ENCODE results near the gene MATR3.
"Not testable (repeated sequence)": the region's sequence is repeated elsewhere in the genome, so short reads cannot be mapped to it uniquely, and the experiment has no call there.

The MATR3 gene

DNA sequence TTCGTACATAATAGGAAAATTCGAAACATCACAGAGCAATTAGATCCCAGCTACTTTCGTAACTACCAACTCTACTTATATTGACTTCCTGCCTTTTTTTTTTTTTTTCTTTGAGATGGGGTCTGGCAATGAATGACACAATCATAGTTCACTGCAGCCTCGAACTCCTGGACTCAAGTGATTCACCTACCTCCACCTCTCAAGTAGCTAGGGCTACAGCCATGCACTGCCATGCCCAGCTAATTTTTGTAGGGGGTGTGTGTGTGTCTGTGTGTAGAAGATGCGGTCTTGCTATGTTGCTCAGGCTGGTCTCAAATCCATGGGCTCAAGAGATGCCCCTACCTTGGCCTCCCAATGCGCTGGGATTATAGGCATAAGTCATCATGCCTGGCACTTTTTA lies 42.3 kb downstream of the MATR3 start:
- H3K9me3 Mint-ChIP-seq = no peaks in the 10 kb centered on the region
- intact Hi-C loops (cut with micrococcal nuclease) = no loop called here
- H3K36me3 Mint-ChIP-seq (ENCODE audit: low read depth) = peaks cover 31% of the 10 kb centered on the region
- no peak overlapping the region for H3K4me3 Mint-ChIP-seq
- H3K4me1 Mint-ChIP-seq (ENCODE audit: low read depth) = peaks cover 1% of the 10 kb centered on the region
- no peak overlapping the region for H3K27ac Mint-ChIP-seq
- no peaks in the 10 kb centered on the region for H3K27me3 Mint-ChIP-seq

GRCh38 chr5:139340051-139340450 lies 46.5 kb downstream of the MATR3 start:
- Mint-ChIP-seq H3K36me3 (ENCODE audit: low read depth) (peaks cover 18% of the 10 kb centered on the region), H3K27ac (no peak overlapping the region), H3K27me3 (no peaks in the 10 kb centered on the region), H3K4me1 (ENCODE audit: low read depth) (peaks cover 34% of the 10 kb centered on the region), H3K9me3 (no peaks in the 10 kb centered on the region), H3K4me3 (no peak overlapping the region)
- intact Hi-C loops (cut with micrococcal nuclease) = loop anchor here (2.0 to 5.0 kb wide), 2 partner anchors 45 to 52 kb away; no protein-coding TSS in a partner anchor

GRCh38 chr5:139341187-139341688 lies 47.7 kb downstream of the MATR3 start:
- H3K9me3 Mint-ChIP-seq = no peaks in the 10 kb centered on the region
- H3K36me3 Mint-ChIP-seq (ENCODE audit: low read depth) = peaks cover 27% of the 10 kb centered on the region
- peak overlapping the region; percentile 97 for H3K4me3 Mint-ChIP-seq
- H3K27me3 Mint-ChIP-seq = no peaks in the 10 kb centered on the region
- intact Hi-C loops (cut with micrococcal nuclease) = loop anchor here (2.0 to 5.0 kb wide), 2 partner anchors 46 to 51 kb away; no protein-coding TSS in a partner anchor
- H3K27ac Mint-ChIP-seq = peak overlapping the region; percentile 96
- peaks cover 43% of the 10 kb centered on the region for H3K4me1 Mint-ChIP-seq (ENCODE audit: low read depth)

DNA sequence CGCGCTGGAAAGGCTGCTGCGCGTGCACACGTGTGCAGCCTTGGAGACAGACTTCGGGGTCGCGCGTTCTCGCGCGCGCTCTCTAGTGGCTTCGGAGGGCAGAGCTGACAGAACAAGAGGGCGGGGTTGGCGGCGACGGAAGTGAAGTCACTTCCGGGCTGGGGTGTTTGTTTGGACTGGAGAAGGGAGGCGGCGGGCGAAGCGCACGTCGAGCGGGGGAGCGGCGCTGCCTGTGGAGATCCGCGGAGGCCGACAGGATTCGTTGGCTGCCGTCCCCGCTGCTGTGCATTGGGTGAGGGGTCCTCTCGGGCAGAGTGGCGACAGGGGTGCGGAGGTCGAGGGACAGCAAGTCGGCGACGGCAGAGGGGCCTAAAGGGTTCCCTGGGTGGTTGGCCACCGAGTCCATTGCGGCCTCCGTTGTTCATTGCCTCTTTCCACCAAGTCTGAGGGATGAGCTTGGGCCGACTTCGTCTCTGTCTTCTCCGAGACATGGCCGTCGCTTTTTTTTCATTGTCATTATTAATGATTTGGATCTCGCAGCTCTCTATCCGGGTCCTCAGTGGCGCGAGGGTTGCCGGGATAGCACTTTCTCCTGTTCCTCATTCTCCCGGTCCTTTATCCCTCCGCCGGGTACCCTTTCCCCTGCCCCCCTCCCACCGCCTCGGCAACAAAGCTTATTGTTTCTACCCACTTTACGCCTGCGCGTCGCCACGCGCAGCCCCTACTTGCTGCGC lies 48.3 kb downstream of the MATR3 start, which contains the start of gene PAIP2:
Gene PAIP2, plus strand, starts transcription at position 166 of the 734 bp plus-strand sequence. CDS start 21,931 bp downstream, outside the sequence.
- Mint-ChIP-seq H3K4me3 (peak within 1 kb of the TSS; percentile 97), H3K27me3 (no peaks in the 10 kb centered on the region), H3K9me3 (no peaks in the 10 kb centered on the region), H3K27ac (peak within 1 kb of the TSS; percentile 96), H3K4me1 (ENCODE audit: low read depth) (peaks cover 48% of the 10 kb centered on the region), H3K36me3 (ENCODE audit: low read depth) (peaks cover 33% of the 10 kb centered on the region)
- intact Hi-C loops (cut with micrococcal nuclease) = loop anchor here (2.0 to 5.0 kb wide), 2 partner anchors 47 to 50 kb away; no protein-coding TSS in a partner anchor

DNA sequence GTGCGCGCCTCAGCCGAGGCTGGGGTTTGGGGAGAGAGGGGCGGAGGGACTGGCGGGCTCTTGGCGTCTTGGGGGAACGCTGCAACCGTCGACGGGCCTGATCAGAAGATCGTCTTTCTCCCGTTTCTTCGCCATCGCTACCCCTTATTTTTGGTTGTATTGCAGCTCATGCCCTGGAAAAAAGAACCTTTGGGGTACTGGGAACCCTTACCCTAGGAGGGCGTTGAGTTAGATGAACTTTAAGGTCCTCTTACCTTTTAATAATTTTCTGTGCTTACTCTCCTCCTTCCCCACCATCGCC lies 48.8 kb downstream of the MATR3 start:
- peaks cover 53% of the 10 kb centered on the region for H3K4me1 Mint-ChIP-seq (ENCODE audit: low read depth)
- H3K27ac Mint-ChIP-seq = peak overlapping the region; percentile 96
- H3K27me3 Mint-ChIP-seq = no peaks in the 10 kb centered on the region
- H3K36me3 Mint-ChIP-seq (ENCODE audit: low read depth) = peaks cover 39% of the 10 kb centered on the region
- no peaks in the 10 kb centered on the region for H3K9me3 Mint-ChIP-seq
- intact Hi-C loops (cut with micrococcal nuclease) = loop anchor here (5.0 kb wide), 1 partner anchor 50 kb away; no protein-coding TSS in a partner anchor
- peak overlapping the region; percentile 97 for H3K4me3 Mint-ChIP-seq

- H3K27me3 Mint-ChIP-seq = no peaks in the 10 kb centered on the region
- no peak overlapping the region for H3K27ac Mint-ChIP-seq
- peaks cover 50% of the 10 kb centered on the region for H3K36me3 Mint-ChIP-seq (ENCODE audit: low read depth)
- intact Hi-C loops (cut with micrococcal nuclease) = loop anchor here (5.0 kb wide), 1 partner anchor 49 kb away; no protein-coding TSS in a partner anchor
- H3K9me3 Mint-ChIP-seq = no peaks in the 10 kb centered on the region
- peak overlapping the region; percentile 6 for H3K4me3 Mint-ChIP-seq
- H3K4me1 Mint-ChIP-seq (ENCODE audit: low read depth) = peaks cover 54% of the 10 kb centered on the region
Measured at GRCh38 chr5:139343476-139343875, 49.9 kb downstream of the MATR3 start.

GRCh38 chr5:139344177-139344576 lies 50.6 kb downstream of the MATR3 start:
- Mint-ChIP-seq H3K27ac (no peak overlapping the region), H3K9me3 (no peaks in the 10 kb centered on the region), H3K4me3 (no peak overlapping the region), H3K4me1 (ENCODE audit: low read depth) (peaks cover 54% of the 10 kb centered on the region), H3K36me3 (ENCODE audit: low read depth) (peaks cover 57% of the 10 kb centered on the region), H3K27me3 (no peaks in the 10 kb centered on the region)
- intact Hi-C loops (cut with micrococcal nuclease) = loop anchor here (5.0 kb wide), 1 partner anchor 48 kb away; no protein-coding TSS in a partner anchor

- H3K27ac Mint-ChIP-seq; H3K27me3 Mint-ChIP-seq; H3K4me3 Mint-ChIP-seq; intact Hi-C loops (cut with micrococcal nuclease); H3K9me3 Mint-ChIP-seq: not testable (repeated sequence)
- Mint-ChIP-seq H3K4me1 (ENCODE audit: low read depth) (peaks cover 54% of the 10 kb centered on the region), H3K36me3 (ENCODE audit: low read depth) (peaks cover 59% of the 10 kb centered on the region)
Measured at GRCh38 chr5:139345442-139345841, 51.9 kb downstream of the MATR3 start.

DNA sequence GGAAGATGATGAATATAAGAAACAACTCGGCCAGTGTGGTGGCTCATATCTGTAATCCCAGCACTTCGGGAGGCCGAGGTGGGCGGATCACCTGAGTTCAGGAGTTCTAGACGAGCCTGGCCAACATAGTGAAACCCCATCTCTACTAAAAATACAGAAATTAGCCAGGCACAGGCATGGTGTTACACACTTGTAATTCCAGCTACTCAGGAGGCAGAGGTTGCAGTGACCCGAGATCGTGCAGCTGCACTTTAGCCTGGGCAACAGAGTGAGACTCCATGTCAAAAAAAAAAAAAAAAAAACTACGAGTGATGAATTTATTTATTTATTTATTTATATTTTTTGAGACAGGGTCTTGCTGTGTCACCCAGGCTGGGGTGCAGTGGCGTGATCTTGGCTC lies 54.3 kb downstream of the MATR3 start:
- H3K9me3 Mint-ChIP-seq; H3K27me3 Mint-ChIP-seq; H3K27ac Mint-ChIP-seq; intact Hi-C loops (cut with micrococcal nuclease); H3K4me3 Mint-ChIP-seq: not testable (repeated sequence)
- H3K4me1 Mint-ChIP-seq (ENCODE audit: low read depth) = peaks cover 42% of the 10 kb centered on the region
- peaks cover 60% of the 10 kb centered on the region for H3K36me3 Mint-ChIP-seq (ENCODE audit: low read depth)

- peaks cover 70% of the 10 kb centered on the region for H3K36me3 Mint-ChIP-seq (ENCODE audit: low read depth)
- no peak overlapping the region for H3K4me3 Mint-ChIP-seq
- no peak overlapping the region for H3K27ac Mint-ChIP-seq
- intact Hi-C loops (cut with micrococcal nuclease) = no loop called here
- H3K9me3 Mint-ChIP-seq = no peaks in the 10 kb centered on the region
- H3K27me3 Mint-ChIP-seq = no peaks in the 10 kb centered on the region
- peaks cover 12% of the 10 kb centered on the region for H3K4me1 Mint-ChIP-seq (ENCODE audit: low read depth)
Measured at GRCh38 chr5:139354186-139354585, 60.6 kb downstream of the MATR3 start.

GRCh38 chr5:139355900-139356299 lies 62.4 kb downstream of the MATR3 start:
- H3K27ac Mint-ChIP-seq; intact Hi-C loops (cut with micrococcal nuclease); H3K27me3 Mint-ChIP-seq; H3K9me3 Mint-ChIP-seq; H3K4me3 Mint-ChIP-seq: not testable (repeated sequence)
- Mint-ChIP-seq H3K36me3 (ENCODE audit: low read depth) (peaks cover 76% of the 10 kb centered on the region), H3K4me1 (ENCODE audit: low read depth) (peaks cover 18% of the 10 kb centered on the region)

GRCh38 chr5:139358064-139358463 lies 64.5 kb downstream of the MATR3 start:
- Mint-ChIP-seq H3K27me3 (no peaks in the 10 kb centered on the region), H3K36me3 (ENCODE audit: low read depth) (peaks cover 63% of the 10 kb centered on the region), H3K9me3 (no peaks in the 10 kb centered on the region), H3K4me1 (ENCODE audit: low read depth) (peaks cover 14% of the 10 kb centered on the region), H3K4me3 (no peak overlapping the region), H3K27ac (no peak overlapping the region)
- intact Hi-C loops (cut with micrococcal nuclease) = no loop called here

DNA sequence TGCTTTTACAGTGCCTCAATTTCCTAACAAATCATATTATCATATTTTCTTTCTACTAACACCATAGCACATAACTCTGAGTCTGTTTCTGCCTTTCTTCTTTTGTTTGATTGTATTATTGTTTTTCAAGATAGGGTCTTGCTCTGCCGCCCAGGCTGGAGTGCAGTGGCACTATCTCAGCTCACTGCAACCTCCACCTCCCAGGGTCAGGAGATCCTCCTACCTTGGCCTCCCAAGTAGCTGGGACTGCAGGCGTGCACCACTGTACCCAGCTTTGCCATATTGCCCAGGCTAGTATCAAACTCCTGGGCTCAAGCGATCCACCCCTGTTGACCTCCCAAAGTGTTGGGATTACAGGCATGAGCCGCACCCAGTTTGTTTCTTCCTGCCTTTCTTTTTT lies 66.8 kb downstream of the MATR3 start:
- H3K4me1 Mint-ChIP-seq (ENCODE audit: low read depth) = peaks cover 6% of the 10 kb centered on the region
- no peak overlapping the region for H3K4me3 Mint-ChIP-seq
- peaks cover 67% of the 10 kb centered on the region for H3K36me3 Mint-ChIP-seq (ENCODE audit: low read depth)
- intact Hi-C loops (cut with micrococcal nuclease) = no loop called here
- no peaks in the 10 kb centered on the region for H3K9me3 Mint-ChIP-seq
- no peaks in the 10 kb centered on the region for H3K27me3 Mint-ChIP-seq
- peak overlapping the region; percentile 6 for H3K27ac Mint-ChIP-seq

DNA sequence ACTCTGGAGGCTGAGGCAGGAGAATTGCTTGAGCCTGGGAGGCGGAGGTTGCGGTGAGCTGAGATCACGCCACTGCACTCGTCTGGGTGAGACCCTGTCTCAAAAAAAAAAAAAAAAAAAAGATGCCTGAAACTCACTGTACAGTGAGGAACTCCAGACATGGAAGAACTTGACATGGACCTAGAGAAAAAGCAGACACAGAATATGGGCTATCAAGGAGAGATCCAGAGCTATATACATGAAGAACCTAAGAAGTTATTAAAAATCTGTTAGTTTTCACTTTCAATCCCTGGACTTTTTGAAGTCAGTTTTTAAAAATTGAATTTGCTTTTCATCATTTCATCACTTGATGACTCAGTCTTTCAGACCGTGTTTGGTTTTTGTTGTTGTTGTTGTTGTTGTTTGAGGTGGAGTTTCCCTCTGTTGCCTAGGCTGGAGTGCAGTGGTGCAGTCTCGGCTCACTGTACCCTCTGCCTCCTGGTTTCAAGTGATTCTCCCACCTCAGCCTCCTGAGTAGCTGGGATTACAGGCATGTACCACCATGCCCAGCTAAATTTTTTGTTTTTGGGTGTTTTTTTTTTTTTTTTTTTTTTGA lies 68.4 kb downstream of the MATR3 start:
- intact Hi-C loops (cut with micrococcal nuclease) = no loop called here
- Mint-ChIP-seq H3K27ac (no peak overlapping the region), H3K36me3 (ENCODE audit: low read depth) (peaks cover 70% of the 10 kb centered on the region)

More for the DNA sequence above, 68.4 kb downstream of the MATR3 start:
- H3K9me3 Mint-ChIP-seq = no peaks in the 10 kb centered on the region
- no peaks in the 10 kb centered on the region for H3K27me3 Mint-ChIP-seq
- no peak overlapping the region for H3K4me3 Mint-ChIP-seq
- H3K4me1 Mint-ChIP-seq (ENCODE audit: low read depth) = peaks cover 6% of the 10 kb centered on the region

Measured in dendritic cell treated with granulocyte-macrophage colony-stimulating factor and Interleukin-4, amounts not matched to agents 40 ng/mL and 50 ng/mL, for 4 days (primary cell).